Measurements from ENCODE around the gene SRPRB.

DNA sequence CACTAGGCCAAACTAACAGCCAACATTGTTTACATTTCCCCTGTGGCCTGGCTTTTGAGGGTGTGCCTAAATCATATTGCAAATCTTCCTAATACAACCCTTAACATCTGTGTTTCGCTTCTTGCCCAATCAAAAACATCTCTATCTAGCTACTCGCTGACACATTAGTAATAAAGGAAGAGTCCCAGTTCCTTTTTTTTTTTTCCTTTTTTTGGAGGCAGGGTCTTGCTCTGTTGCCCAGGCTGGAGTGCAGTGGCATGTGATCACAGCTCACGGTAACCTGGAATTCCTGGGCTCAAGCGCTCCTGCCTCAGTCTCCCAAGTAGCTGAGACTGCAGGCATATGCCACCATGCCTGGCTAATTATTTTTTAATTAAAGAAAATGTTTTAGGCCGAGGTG lies 2.1 kb upstream of the SRPRB start:
- no peak for TF ChIP-seq CTCF (IDR thresholded peaks at IDR 0.05)
- TF ChIP-seq EZH2 (IDR thresholded peaks at IDR 0.05): no peak

Data from neural progenitor cell (in vitro differentiated cells).